NT2/D1 (cell line): ENCODE measurements around the gene GPR183.

Experiments used
- SUZ12 ChIP-seq: IDR thresholded peaks from 2 replicates; pipeline ENCODE4 v1.6.1; 2011; ENCODE audit not compliant: insufficient read length, insufficient read depth; ENCODE audit errors: extremely low read depth
- YY1 ChIP-seq: IDR thresholded peaks from 2 replicates; pipeline ENCODE4 v1.6.1; 2011; ENCODE audit not compliant: insufficient read length, insufficient read depth
- ZNF274 ChIP-seq: IDR thresholded peaks from 2 replicates; pipeline ENCODE4 v1.6.1; 2011; ENCODE audit warnings: mild to moderate bottlenecking, low read depth, low read length

GRCh38 chr13:99297331-99297730, 9.9 kb downstream of the GPR183 start:
- no peak for TF ChIP-seq YY1
- no peak for TF ChIP-seq ZNF274
- no peak for TF ChIP-seq SUZ12
